Left ventricle myocardium inferior (tissue), 1 donor: Measurements from ENCODE around the gene ZFYVE27. TPM values are rescaled to one million over a fixed set of nuclear protein-coding genes. Genes with fewer than 3 reads are reported as not detected.

Experiments
- DNase-seq: peaks from one replicate; pipeline ENCODE4 v3.0.0-alpha.2; 2020
- H3K27ac ChIP-seq: fragments of 200-600 bp; replicated peaks from 2 replicates; pipeline ENCODE4 v1.8.0; 2021
- H3K27me3 ChIP-seq: fragments of 200-600 bp; 2 replicates; pipeline ENCODE4 v1.8.0; 2021; ENCODE audit warnings: low read depth
- H3K36me3 ChIP-seq: fragments of 200-600 bp; 2 replicates; pipeline ENCODE4 v1.8.0; 2021
- H3K4me1 ChIP-seq: fragments of 200-600 bp; 2 replicates; pipeline ENCODE4 v1.8.0; 2021
- H3K4me3 ChIP-seq: fragments of 200-600 bp; 2 replicates; pipeline ENCODE4 v1.8.0; 2021; ENCODE audit warnings: mild to moderate bottlenecking, moderate library complexity
- H3K9me3 ChIP-seq: fragments of 200-600 bp; replicated peaks from 2 replicates; pipeline ENCODE4 v1.8.0; 2021
- intact Hi-C: fragments of 100-400 bp; cut with micrococcal nuclease; formaldehyde crosslinking; loops from one replicate; pipeline ENCODE4 v1.11.0; 2022
- total RNA-seq: library from RNA; stranded (reverse); fragmentation: NEBNext Ultra II Directional; extraction: Animal tissue kit (Norgen Biotek cat#: 25700); gene quantifications from one replicate; pipeline ENCODE4 v1.2.1, GENCODE V29; 2021
- TF ChIP-seq, protein P1 (sequence below): fragments of 200-600 bp; IDR thresholded peaks from 2 replicates; pipeline ENCODE4 v1.8.0; 2021; ENCODE audit warnings: antibody characterized with exemption, mild to moderate bottlenecking, borderline replicate concordance
- donor health status: DM: no; HTN: yes; CAD: no; lungs with severe emphysema.

The ZFYVE27 gene
- total RNA-seq, 1 donor from 2014 or later: 13.2 TPM

DNA sequence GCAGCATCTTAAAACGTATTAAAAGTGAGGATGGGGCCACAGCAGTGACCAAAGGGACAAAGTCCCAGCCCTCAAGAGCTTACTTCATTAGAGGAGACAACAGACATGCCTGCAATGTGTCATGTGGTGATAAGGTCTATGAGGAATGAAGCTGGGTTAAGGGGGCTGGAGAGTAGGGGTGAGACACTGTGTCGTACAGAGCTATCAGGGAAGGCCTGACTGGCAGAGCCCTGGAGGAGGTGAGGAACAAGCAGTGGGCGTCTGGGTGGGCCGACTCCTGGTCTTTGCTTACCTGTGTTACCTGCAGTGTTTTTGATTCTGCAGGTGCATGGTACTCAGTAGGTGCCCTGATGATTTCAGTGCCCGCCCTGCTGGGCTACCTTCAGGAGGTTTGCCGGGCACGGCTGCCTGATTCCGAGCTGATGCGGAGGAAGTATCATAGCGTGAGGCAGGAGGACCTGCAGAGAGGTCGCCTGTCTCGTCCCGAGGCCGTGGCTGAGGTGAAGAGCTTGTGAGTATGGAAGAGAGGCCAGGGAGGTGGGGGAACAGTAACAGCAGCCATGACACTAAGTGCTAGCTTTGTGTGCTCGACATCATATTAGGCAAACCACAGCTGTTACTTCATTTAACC, 7.6 kb downstream of the ZFYVE27 start:
- no peak for DNase-seq
- no peak overlapping the region for H3K4me3 ChIP-seq
- intact Hi-C loops: no loop called here
- H3K36me3 ChIP-seq: peaks cover 71% of the 10 kb centered on the region
- no peaks in the 10 kb centered on the region for H3K27me3 ChIP-seq
- TF ChIP-seq, protein P1, sequence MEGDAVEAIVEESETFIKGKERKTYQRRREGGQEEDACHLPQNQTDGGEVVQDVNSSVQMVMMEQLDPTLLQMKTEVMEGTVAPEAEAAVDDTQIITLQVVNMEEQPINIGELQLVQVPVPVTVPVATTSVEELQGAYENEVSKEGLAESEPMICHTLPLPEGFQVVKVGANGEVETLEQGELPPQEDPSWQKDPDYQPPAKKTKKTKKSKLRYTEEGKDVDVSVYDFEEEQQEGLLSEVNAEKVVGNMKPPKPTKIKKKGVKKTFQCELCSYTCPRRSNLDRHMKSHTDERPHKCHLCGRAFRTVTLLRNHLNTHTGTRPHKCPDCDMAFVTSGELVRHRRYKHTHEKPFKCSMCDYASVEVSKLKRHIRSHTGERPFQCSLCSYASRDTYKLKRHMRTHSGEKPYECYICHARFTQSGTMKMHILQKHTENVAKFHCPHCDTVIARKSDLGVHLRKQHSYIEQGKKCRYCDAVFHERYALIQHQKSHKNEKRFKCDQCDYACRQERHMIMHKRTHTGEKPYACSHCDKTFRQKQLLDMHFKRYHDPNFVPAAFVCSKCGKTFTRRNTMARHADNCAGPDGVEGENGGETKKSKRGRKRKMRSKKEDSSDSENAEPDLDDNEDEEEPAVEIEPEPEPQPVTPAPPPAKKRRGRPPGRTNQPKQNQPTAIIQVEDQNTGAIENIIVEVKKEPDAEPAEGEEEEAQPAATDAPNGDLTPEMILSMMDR: no peak
- H3K9me3 ChIP-seq: no peaks in the 10 kb centered on the region
- peaks cover 20% of the 10 kb centered on the region for H3K4me1 ChIP-seq
- no peak overlapping the region for H3K27ac ChIP-seq

DNA sequence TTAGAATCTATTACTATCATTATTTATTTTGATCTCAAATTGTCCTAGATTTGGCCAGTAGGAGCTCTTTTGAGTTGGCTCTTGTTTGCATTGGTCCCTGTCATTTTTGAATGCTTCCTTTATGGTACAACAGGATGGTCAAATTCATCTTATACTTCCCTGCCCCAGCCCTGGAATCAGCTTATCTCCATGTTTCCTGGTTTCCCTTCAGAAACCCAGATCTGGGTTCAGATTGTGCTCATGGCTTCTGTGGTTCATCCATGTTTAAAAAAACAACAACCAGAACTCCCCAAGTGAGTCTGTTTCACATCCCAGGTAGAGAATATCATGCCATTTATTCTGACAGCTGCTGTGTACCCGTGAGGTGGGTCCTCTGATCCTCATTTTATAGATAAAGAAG, 10.6 kb downstream of the ZFYVE27 start:
- no peak for DNase-seq
- TF ChIP-seq, protein P1: no peak
- H3K36me3 ChIP-seq: peaks cover 91% of the 10 kb centered on the region

DNA sequence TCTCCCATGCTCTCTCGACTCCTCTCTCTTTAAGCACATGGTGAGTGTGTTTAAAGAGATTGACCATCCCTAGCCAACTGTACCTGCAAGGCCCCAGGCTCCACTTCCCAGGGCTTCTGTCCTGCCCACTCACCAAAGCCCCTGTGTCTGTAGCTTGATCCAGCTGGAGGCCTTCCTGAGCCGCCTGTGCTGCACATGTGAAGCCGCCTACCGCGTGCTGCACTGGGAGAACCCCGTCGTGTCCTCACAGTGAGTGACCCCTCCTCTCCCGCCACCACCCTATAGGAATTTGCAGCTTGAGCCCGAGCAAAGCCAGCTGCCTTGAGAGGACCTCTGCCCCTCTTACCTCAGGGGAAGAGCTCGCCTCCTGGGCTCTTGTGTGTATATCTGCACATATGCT, 11.2 kb downstream of the ZFYVE27 start:
- H3K36me3 ChIP-seq: peaks cover 96% of the 10 kb centered on the region
- intact Hi-C loops: no loop called here
- H3K4me1 ChIP-seq: peaks cover 13% of the 10 kb centered on the region
- H3K27ac ChIP-seq: no peak overlapping the region
- no peak for DNase-seq
- H3K27me3 ChIP-seq: no peaks in the 10 kb centered on the region
- H3K4me3 ChIP-seq: no peak overlapping the region
- no peaks in the 10 kb centered on the region for H3K9me3 ChIP-seq
- TF ChIP-seq, protein P1: no peak

More for the DNA sequence above, 10.6 kb downstream of the ZFYVE27 start:
- intact Hi-C loops: no loop called here
- Histone ChIP-seq H3K27me3 (no peaks in the 10 kb centered on the region), H3K4me1 (peaks cover 18% of the 10 kb centered on the region), H3K9me3 (no peaks in the 10 kb centered on the region), H3K4me3 (no peak overlapping the region), H3K27ac (no peak overlapping the region)

DNA sequence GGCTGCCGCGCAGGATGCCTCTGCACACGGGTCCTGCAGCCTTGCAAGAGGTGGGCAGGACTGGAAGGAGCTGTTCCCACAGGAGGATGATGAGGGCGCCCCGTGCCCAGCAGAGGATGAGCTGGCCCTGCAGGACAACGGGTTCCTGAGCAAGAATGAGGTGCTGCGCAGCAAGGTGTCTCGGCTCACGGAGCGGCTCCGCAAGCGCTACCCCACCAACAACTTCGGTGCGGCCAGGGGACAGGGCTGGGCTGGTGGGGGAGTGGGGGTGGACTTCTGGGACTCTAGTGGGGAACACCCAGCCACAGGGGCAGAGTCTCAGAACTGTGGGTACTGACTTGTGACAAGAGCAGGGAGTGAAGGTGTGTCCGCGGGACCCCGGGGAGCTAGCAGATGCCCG, 16.0 kb downstream of the ZFYVE27 start:
- Histone ChIP-seq H3K4me1 (no peaks in the 10 kb centered on the region), H3K9me3 (no peaks in the 10 kb centered on the region), H3K27me3 (no peaks in the 10 kb centered on the region), H3K36me3 (peaks cover 100% of the 10 kb centered on the region), H3K27ac (no peak overlapping the region), H3K4me3 (no peak overlapping the region)
- intact Hi-C loops: loop anchor here (10.0 kb wide), 1 partner anchor 122 kb away; no protein-coding TSS in a partner anchor
- DNase-seq: no peak
- TF ChIP-seq, protein P1: no peak

DNA sequence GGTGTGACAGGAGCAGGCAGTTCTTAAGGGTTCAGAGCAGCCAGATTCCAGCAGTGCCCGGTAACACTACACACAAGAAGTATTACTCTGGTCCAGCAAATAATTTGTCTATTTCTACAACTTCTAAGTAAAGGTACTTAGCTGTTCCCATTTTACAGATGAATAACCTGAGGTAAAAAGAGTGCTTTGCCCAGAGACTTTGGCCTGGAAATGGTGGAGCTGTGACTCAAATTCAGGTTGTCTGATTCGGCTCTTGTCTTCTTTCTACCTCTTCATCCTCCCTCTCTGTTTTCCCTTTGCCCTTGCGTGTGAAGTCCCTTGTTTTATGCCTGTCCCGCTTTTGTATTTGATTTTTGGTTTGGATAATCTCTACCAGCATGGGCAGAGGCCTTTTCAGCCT, 17.8 kb downstream of the ZFYVE27 start:
- no peaks in the 10 kb centered on the region for H3K27me3 ChIP-seq
- TF ChIP-seq, protein P1: no peak
- H3K27ac ChIP-seq: no peak overlapping the region
- no peaks in the 10 kb centered on the region for H3K9me3 ChIP-seq
- H3K4me3 ChIP-seq: no peak overlapping the region
- H3K36me3 ChIP-seq: peaks cover 99% of the 10 kb centered on the region
- no peak for DNase-seq
- intact Hi-C loops: loop anchor here (10.0 kb wide), 1 partner anchor 120 kb away; no protein-coding TSS in a partner anchor
- no peaks in the 10 kb centered on the region for H3K4me1 ChIP-seq
